Heart right ventricle (tissue), 16 donors: Measurements from ENCODE around the gene ZNF891. TPM values are rescaled to one million over a fixed set of nuclear protein-coding genes. Genes with fewer than 3 reads are reported as not detected.

ENCODE experiments used
- ATAC-seq, 8 donors: fragments of 200-7000 bp; cut with Tn5 transposase; one replicate each; pipeline ENCODE4 v1.9.1; 2020; ENCODE audit warnings: mild to moderate bottlenecking in 8 of 8, moderate library complexity in 8 of 8, moderate number of reproducible peaks in 1 of 8
- DNase-seq, 2 donors: peaks; one replicate each; pipeline ENCODE4 v3.0.0-alpha.2; 2020
- H3K27ac ChIP-seq, 10 donors: fragments of 200-600 bp; sonication (generic) in 2 of 10; one replicate each; pipeline versions ENCODE4 v1.5.0 to v1.8.0; 2020 to 2022; ENCODE audit warnings: mild to moderate bottlenecking in 3 of 10
- H3K27me3 ChIP-seq, 7 donors: fragments of 200-600 bp; one replicate each; pipeline ENCODE4 v1.8.0; 2021 to 2022; ENCODE audit warnings: mild to moderate bottlenecking in 2 of 7
- H3K36me3 ChIP-seq, 9 donors: fragments of 200-600 bp; sonication (generic) in 1 of 9; one replicate each; pipeline versions ENCODE4 v1.5.0 to v1.8.0; 2020 to 2022; ENCODE audit warnings: mild to moderate bottlenecking in 2 of 9
- H3K4me1 ChIP-seq, 9 donors: fragments of 200-600 bp; sonication (generic) in 1 of 9; one replicate each; pipeline versions ENCODE4 v1.5.0 to v1.8.0; 2020 to 2022; ENCODE audit warnings: mild to moderate bottlenecking in 4 of 9
- H3K4me3 ChIP-seq, 10 donors: fragments of 200-600 bp; sonication (generic) in 2 of 10; one replicate each; pipeline versions ENCODE4 v1.5.0 to v1.8.0; 2020 to 2022; ENCODE audit warnings: mild to moderate bottlenecking in 7 of 10, moderate library complexity in 2 of 10
- H3K9me3 ChIP-seq, 11 donors: fragments of 200-600 bp in 10 of 11; sonication (generic) in 2 of 11; one replicate each; pipeline versions ENCODE4 v1.5.0 to v1.8.0; 2013 to 2022; ENCODE audit warnings: mild to moderate bottlenecking in 2 of 11, control low read depth in 1 of 11, moderate library complexity in 1 of 11
- CTCF ChIP-seq, 9 donors: fragments of 200-600 bp; sonication (generic) in 2 of 9; IDR thresholded peaks; one replicate each; pipeline versions ENCODE4 v1.5.0 to v1.8.0; 2021 to 2022; ENCODE audit warnings: antibody characterized with exemption in 9 of 9, mild to moderate bottlenecking in 5 of 9, moderate library complexity in 1 of 9
- WGBS, 2 donors: extraction: QIAGEN DNeasy Blood & Tissue Kit; methylation state at CpG; one replicate each; pipeline ENCODE4 v1.1.7; 2013; ENCODE audit warnings: inconsistent platforms in 1 of 2; 5-methylcytosine and 5-hydroxymethylcytosine counted together
- intact Hi-C, 10 donors: fragments of 100-400 bp; cut with DNase I; formaldehyde crosslinking; loops; one replicate each; pipeline versions ENCODE4 v1.11.1 to v1.14.2; 2022
- polyA plus RNA-seq, 2 donors: library from polyadenylated mRNA; stranded (reverse); fragments of 200-250 nt; gene quantifications; one replicate each; pipeline ENCODE4 v1.2.3, GENCODE V29; 2013
- total RNA-seq, 10 donors: library from RNA; stranded (reverse); fragmentation: NEBNext Ultra II Directional in 3 of 10; extraction: Animal tissue kit (Norgen Biotek cat#: 25700) in 3 of 10; gene quantifications; one replicate each; pipeline versions ENCODE4 v1.2.1 to v1.2.4, GENCODE V29; 2021 to 2023
- donor health status: Arrhythmogenic right ventricular cardiomyopathy.
- donor health status: ischemic (EF 13 %, LVEDD 7.1; RV severe dilation, severe dysfunction).
- donor health status: healthy with polysubstance abuse.
- donor health status: DM: no; HTN: yes; CAD: no.
- donor health status: DM: no; HTN: no; CAD: no.
- donor health status: ischemic (EF 25% LVEDD 6.9; RV normal size, moderate dysfunction).
- donor health status: ischemic (EF 25% LVEDD 5.7; RV mildly dilated, moderate dysfunction).
- donor health status: healthy.
- donor health status: DM: yes; HTN: yes; CAD: no.
- donor health status: Ischemic cardiomyopathy.
- donor health status: ischemic (EF 35%, LVEDD 5.7; RV mildly dilated, moderate dysfunction).
- donor health status: nonischemic (EF 11% LVEDD 7.7; RV severe dilation, severe dysfunction).
- donor health status: DM: yes; HTN: yes; CAD: no.
- donor health status: PGD.
- donor health status: ischemic (EF 29% LVEDD 5.4; RV normal size, mild dysfunction).
- donor health status: nonischemic (EF 23%, LVEDD 6.1; RV moderate dilation, normal function).

Gene ZNF891
- total and polyA plus RNA-seq, 12 donors: 0.23 to 1.2 (median 0.88) TPM

- no peak for TF ChIP-seq CTCF (IDR thresholded peaks at IDR 0.05)
- Histone ChIP-seq H3K4me1 (no peaks in the 10 kb centered on the region), H3K27me3 (no peaks in the 10 kb centered on the region), H3K36me3 (peaks cover 0 to 64% (median 3%) of the 10 kb centered on the region in 9 donors), H3K27ac (no peak overlapping the region), H3K4me3 (no peak overlapping the region), H3K9me3 (peaks cover 14 to 100% (median 99%) of the 10 kb centered on the region in 11 donors)
- no peak for DNase-seq
- intact Hi-C loops: no loop called here
- WGBS, 2 donors: 100% methylated on average over 1 of the region's 1 CpG
- no peak for ATAC-seq
Observed at GRCh38 chr12:133063556-133063955, 66.5 kb downstream of the ZNF891 start.

- intact Hi-C loops: no loop called here
- Histone ChIP-seq H3K4me1 (no peaks in the 10 kb centered on the region), H3K27me3 (no peaks in the 10 kb centered on the region), H3K9me3 (peaks cover 21 to 100% (median 99%) of the 10 kb centered on the region in 11 donors), H3K36me3 (peaks cover 0 to 80% (median 19%) of the 10 kb centered on the region in 9 donors), H3K27ac (no peak overlapping the region), H3K4me3 (no peak overlapping the region)
- ATAC-seq: no peak
- TF ChIP-seq CTCF (IDR thresholded peaks at IDR 0.05): no peak
- no peak for DNase-seq
- WGBS, 2 donors: 97 to 100% methylated on average over 1 of the region's 1 CpG
Observed at GRCh38 chr12:133061954-133062353, 68.1 kb downstream of the ZNF891 start.

- TF ChIP-seq CTCF (IDR thresholded peaks at IDR 0.05): no peak
- H3K9me3 ChIP-seq: peaks cover 19 to 100% (median 100%) of the 10 kb centered on the region in 11 donors
- no peaks in the 10 kb centered on the region for H3K4me1 ChIP-seq
- no peak overlapping the region for H3K27ac ChIP-seq
- intact Hi-C loops: loop anchor here in 1 of 10 donors (5.0 kb wide), 1 partner anchor 49 kb away; no protein-coding TSS in a partner anchor
- H3K4me3 ChIP-seq: no peak overlapping the region
- ATAC-seq: no peak
- DNase-seq: no peak
- 95 to 96% methylated on average over 8 of the region's 8 CpGs for WGBS, 2 donors
- peaks cover under 1 to 100% (median 54%) of the 10 kb centered on the region in 9 donors for H3K36me3 ChIP-seq
- no peaks in the 10 kb centered on the region for H3K27me3 ChIP-seq
Observed at GRCh38 chr12:133058203-133059113, 71.6 kb downstream of the ZNF891 start.

GRCh38 chr12:133057446-133057845, 72.6 kb downstream of the ZNF891 start:
- no peaks in the 10 kb centered on the region for H3K4me1 ChIP-seq
- peaks cover 8 to 100% (median 58%) of the 10 kb centered on the region in 9 donors for H3K36me3 ChIP-seq
- intact Hi-C loops: loop anchor here in 1 of 10 donors (5.0 kb wide), 1 partner anchor 50 kb away; no protein-coding TSS in a partner anchor
- DNase-seq: no peak
- no peak overlapping the region for H3K27ac ChIP-seq
- no peak overlapping the region for H3K4me3 ChIP-seq
- no peaks in the 10 kb centered on the region for H3K27me3 ChIP-seq
- peaks cover 19 to 100% (median 100%) of the 10 kb centered on the region in 11 donors for H3K9me3 ChIP-seq
- ATAC-seq: no peak
- WGBS, 2 donors: 98 to 99% methylated on average over 5 of the region's 5 CpGs
- no peak for TF ChIP-seq CTCF (IDR thresholded peaks at IDR 0.05)

Other genes with a start within 250 kb of the ZNF891 start
- 10 to 100 TPM; 10.2 to 19.5 (median 15.0) TPM for gene CHFR, start 242.7 kb downstream of the ZNF891 start, total RNA-seq
- gene CHFR, start 242.7 kb downstream of the ZNF891 start, polyA plus RNA-seq: 10 to 100 TPM; 14.4 to 27.2 TPM
- 10 to 100 TPM in 9 of 10 donors, 1 to 10 TPM in 1; 9.3 to 14.4 (median 12.3) TPM for gene ZNF605, start 174.0 kb downstream of the ZNF891 start, total RNA-seq
- 1 to 10 TPM; 2.0 to 9.7 TPM for gene ZNF605, start 174.0 kb downstream of the ZNF891 start, polyA plus RNA-seq
- 1 to 10 TPM; 2.8 to 6.2 (median 4.1) TPM for gene ZNF26, start 143.9 kb downstream of the ZNF891 start, total RNA-seq
- gene ZNF26, start 143.9 kb downstream of the ZNF891 start, polyA plus RNA-seq: 1 to 10 TPM; 2.3 to 3.0 TPM
- gene ZNF84, start 92.8 kb downstream of the ZNF891 start, total RNA-seq: 10 to 100 TPM; 13.3 to 23.0 (median 18.3) TPM
- 10 to 100 TPM in 1 of 2 donors, 1 to 10 TPM in 1; 4.6 to 12.0 TPM for gene ZNF84, start 92.8 kb downstream of the ZNF891 start, polyA plus RNA-seq
- 10 to 100 TPM in 2 of 10 donors, 1 to 10 TPM in 8; 6.8 to 10.5 (median 9.1) TPM for gene ZNF140, start 49.4 kb downstream of the ZNF891 start, total RNA-seq
- 10 to 100 TPM in 1 of 2 donors, 1 to 10 TPM in 1; 8.6 to 11.9 TPM for gene ZNF140, start 49.4 kb downstream of the ZNF891 start, polyA plus RNA-seq
- 10 to 100 TPM in 2 of 10 donors, 1 to 10 TPM in 8; 6.5 to 10.5 (median 9.5) TPM for gene ZNF10, start 353 bp upstream of the ZNF891 start, total RNA-seq
- 1 to 10 TPM; 3.1 to 8.8 TPM for gene ZNF10, start 353 bp upstream of the ZNF891 start, polyA plus RNA-seq
- gene ZNF268, start 51.2 kb upstream of the ZNF891 start, total RNA-seq: 10 to 100 TPM in 8 of 10 donors, 1 to 10 TPM in 2; 7.0 to 13.5 (median 11.5) TPM
- 1 to 10 TPM; 2.2 to 3.4 TPM for gene ZNF268, start 51.2 kb upstream of the ZNF891 start, polyA plus RNA-seq
- gene ANHX, start 105.6 kb upstream of the ZNF891 start, total RNA-seq: not detected
- gene ANHX, start 105.6 kb upstream of the ZNF891 start, polyA plus RNA-seq: not detected